VCaP (cell line): ENCODE data around the gene PCDHA6.
"Not testable (repeated sequence)": the region's sequence is repeated elsewhere in the genome, so short reads cannot be mapped to it uniquely, and the experiment has no call there.

Experiments
- H3K27ac ChIP-seq: fragments of 450-650 bp; 2 replicates; pipeline ENCODE4 v1.5.1; 2017
- TF ChIP-seq, protein P1 (sequence below): fragments of 450-650 bp; conservative IDR thresholded peaks from 2 replicates; pipeline ENCODE4 v1.5.1; 2017; ENCODE audit warnings: mild to moderate bottlenecking, moderate library complexity

The PCDHA6 gene

DNA sequence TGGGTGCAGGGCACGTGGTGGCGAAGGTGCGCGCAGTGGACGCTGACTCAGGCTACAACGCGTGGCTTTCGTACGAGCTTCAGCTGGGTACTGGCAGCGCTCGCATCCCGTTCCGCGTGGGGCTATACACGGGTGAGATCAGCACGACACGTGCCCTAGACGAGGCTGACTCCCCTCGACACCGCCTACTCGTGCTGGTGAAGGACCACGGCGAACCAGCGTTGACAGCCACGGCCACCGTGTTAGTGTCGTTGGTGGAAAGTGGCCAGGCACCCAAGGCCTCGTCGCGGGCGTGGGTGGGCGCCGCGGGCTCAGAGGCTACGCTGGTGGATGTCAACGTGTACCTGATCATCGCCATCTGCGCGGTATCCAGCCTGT lies 31.1 kb upstream of the PCDHA6 start:
- H3K27ac ChIP-seq: no peak overlapping the region
- TF ChIP-seq, protein P1, sequence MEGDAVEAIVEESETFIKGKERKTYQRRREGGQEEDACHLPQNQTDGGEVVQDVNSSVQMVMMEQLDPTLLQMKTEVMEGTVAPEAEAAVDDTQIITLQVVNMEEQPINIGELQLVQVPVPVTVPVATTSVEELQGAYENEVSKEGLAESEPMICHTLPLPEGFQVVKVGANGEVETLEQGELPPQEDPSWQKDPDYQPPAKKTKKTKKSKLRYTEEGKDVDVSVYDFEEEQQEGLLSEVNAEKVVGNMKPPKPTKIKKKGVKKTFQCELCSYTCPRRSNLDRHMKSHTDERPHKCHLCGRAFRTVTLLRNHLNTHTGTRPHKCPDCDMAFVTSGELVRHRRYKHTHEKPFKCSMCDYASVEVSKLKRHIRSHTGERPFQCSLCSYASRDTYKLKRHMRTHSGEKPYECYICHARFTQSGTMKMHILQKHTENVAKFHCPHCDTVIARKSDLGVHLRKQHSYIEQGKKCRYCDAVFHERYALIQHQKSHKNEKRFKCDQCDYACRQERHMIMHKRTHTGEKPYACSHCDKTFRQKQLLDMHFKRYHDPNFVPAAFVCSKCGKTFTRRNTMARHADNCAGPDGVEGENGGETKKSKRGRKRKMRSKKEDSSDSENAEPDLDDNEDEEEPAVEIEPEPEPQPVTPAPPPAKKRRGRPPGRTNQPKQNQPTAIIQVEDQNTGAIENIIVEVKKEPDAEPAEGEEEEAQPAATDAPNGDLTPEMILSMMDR: no peak

DNA sequence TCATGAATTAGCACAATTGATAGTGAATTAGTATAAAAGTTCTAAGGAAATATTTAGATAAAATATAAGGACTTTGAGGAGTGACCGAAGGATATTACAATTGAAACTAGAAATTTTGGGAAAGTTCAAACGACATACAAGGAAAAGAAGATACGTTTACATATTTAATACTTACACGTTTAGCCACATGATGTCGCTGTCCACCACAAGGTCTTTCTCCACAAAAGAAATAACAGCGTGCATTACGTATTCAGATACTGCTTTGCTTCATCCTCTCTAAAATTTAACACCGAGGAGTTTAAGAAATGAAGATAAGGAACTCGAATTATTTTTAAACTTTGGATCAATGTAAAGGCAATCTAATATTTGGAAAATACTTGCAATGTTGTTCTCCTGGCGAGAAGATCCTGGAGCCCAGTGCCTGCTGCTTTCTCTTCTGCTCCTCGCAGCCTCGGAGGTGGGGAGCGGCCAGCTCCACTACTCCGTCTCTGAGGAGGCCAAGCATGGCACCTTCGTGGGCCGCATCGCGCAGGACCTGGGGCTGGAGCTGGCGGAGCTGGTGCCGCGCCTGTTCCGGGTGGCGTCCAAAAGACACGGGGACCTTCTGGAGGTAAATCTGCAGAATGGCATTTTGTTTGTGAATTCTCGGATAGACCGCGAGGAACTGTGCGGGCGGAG lies 26.8 kb upstream of the PCDHA6 start, which contains the start of gene PCDHA3:
Gene PCDHA3 (plus strand): TSS at position 242 of the 678 bp plus-strand sequence.
- TF ChIP-seq, protein P1: peak; percentile 40
- no peak within 1 kb of the TSS for H3K27ac ChIP-seq

DNA sequence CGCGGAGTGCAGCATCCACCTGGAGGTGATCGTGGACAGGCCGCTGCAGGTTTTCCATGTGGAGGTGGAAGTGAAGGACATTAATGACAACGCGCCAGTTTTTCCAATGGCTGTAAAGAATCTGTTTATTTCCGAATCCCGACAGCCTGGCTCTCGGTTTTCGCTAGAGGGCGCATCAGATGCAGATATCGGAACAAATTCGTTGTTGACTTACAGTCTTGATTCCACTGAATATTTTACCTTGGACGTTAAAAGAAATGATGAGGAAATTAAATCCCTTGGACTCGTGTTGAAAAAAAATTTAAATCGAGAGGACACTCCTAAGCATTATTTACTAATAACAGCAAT lies 26.3 kb upstream of the PCDHA6 start:
- no peak overlapping the region for H3K27ac ChIP-seq
- TF ChIP-seq, protein P1: no peak

DNA sequence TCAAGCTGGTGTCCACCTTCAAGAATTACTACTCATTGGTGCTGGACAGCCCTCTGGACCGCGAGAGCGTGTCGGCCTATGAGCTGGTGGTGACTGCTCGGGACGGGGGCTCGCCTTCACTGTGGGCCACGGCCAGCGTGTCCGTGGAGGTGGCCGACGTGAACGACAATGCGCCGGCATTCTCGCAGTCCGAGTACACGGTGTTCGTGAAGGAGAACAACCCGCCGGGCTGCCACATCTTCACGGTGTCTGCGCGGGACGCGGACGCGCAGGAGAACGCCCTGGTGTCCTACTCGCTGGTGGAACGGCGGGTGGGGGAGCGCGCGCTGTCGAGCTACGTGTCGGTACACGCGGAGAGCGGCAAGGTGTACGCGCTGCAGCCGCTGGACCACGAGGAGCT lies 25.4 kb upstream of the PCDHA6 start:
- not testable (repeated sequence) for H3K27ac ChIP-seq

DNA sequence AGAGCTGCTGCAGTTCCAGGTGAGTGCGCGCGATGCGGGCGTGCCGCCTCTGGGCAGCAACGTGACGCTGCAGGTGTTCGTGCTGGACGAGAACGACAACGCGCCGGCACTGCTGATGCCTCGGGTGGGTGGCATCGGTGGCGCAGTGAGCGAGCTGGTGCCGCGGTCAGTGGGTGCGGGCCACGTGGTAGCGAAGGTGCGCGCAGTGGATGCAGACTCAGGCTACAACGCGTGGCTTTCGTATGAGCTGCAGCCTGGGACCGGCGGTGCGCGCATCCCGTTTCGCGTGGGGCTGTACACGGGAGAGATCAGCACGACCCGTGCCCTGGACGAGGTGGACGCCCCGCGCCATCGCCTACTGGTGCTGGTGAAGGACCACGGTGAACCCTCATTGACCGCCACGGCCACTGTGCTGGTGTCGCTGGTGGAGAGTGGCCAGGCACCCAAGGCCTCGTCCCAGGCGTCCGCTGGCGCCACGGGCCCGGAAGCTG lies 24.9 kb upstream of the PCDHA6 start:
- H3K27ac ChIP-seq: no peak overlapping the region
- TF ChIP-seq, protein P1: no peak

DNA sequence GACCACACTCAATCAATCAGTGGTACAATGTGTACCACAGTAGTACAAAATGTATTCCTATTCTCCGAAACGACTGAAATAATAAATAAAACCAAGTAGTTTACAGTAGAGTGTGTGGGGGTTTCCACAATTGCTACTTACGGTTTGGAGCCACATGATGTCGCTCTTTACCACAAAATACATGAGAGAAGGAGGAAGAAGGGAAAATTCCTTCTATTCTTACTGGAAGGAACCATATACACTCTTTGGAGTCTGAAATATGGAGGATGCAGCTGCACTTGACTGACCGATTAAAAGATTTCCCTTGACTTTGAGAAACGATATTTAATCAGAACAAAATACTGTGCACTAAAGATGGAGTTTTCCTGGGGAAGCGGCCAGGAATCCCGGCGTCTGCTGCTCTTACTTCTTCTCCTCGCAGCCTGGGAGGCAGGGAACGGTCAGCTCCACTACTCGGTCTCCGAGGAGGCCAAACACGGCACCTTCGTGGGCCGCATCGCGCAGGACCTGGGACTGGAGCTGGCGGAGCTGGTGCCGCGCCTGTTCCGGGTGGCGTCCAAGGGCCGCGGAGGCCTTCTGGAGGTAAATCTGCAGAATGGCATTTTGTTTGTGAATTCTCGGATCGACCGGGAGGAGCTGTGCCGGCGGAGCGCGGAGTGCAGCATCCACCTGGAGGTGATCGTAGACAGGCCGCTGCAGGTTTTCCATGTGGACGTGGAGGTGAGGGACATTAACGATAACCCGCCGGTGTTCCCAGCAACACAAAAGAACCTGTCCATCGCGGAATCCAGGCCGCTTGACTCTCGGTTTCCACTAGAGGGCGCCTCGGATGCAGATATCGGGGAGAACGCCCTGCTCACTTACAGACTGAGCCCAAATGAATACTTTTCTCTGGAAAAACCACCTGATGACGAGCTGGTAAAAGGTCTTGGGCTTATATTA lies 20.7 kb upstream of the PCDHA6 start, which contains the start of gene PCDHA4:
Gene PCDHA4 (plus strand): TSS at position 235 of the 942 bp plus-strand sequence.
- H3K27ac ChIP-seq: no peak within 1 kb of the TSS

DNA sequence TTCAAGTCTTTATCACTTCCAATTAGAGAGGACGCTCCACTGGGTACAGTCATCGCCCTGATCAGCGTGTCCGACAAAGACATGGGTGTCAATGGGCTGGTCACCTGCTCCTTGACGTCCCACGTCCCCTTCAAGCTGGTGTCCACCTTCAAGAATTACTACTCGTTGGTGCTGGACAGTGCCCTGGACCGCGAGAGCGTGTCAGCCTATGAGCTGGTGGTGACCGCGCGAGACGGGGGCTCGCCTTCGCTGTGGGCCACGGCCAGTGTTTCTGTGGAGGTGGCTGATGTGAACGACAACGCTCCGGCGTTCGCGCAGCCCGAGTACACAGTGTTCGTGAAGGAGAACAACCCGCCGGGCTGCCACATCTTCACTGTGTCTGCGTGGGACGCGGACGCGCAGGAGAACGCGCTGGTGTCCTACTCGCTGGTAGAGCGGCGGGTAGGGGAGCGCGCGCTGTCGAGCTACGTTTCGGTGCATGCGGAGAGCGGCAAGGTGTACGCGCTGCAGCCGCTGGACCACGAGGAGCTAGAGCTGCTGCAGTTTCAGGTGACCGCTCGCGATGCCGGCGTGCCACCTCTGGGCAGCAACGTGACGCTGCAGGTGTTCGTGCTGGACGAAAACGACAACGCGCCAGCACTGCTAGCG lies 19.4 kb upstream of the PCDHA6 start:
- H3K27ac ChIP-seq: not testable (repeated sequence)

More for the DNA sequence above, 20.7 kb upstream of the PCDHA6 start, which contains the start of gene PCDHA4:
- TF ChIP-seq, protein P1: peak; percentile 42

DNA sequence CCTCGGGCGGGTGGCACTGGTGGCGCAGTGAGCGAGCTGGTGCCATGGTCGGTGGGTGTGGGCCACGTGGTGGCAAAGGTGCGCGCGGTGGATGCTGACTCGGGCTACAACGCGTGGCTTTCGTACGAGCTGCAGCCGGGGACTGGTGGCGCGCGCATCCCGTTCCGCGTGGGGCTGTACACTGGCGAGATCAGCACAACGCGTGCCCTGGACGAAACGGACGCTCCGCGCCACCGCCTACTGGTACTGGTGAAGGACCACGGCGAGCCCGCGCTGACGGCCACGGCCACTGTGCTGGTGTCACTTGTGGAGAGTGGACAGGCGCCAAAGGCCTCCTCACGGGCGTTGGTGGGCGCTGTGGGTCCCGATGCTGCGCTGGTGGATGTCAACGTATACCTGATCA lies 18.9 kb upstream of the PCDHA6 start:
- TF ChIP-seq, protein P1: no peak
- H3K27ac ChIP-seq: no peak overlapping the region
